H9 (cell line): Measurements from ENCODE around the gene ETV6. TPM values are rescaled to one million over a fixed set of nuclear protein-coding genes. Genes with fewer than 3 reads are reported as not detected.

ENCODE experiments used
- DNase-seq: peaks from one replicate; pipeline ENCODE4 v3.0.0-alpha.2; 2017
- H2AFZ ChIP-seq: one replicate; pipeline ENCODE4 v1.6.1; 2013; ENCODE audit warnings: mild to moderate bottlenecking, low read length, control low read depth, moderate library complexity
- H2AK5ac ChIP-seq: 2 replicates; pipeline ENCODE4 v1.6.1; 2013; ENCODE audit warnings: low read length, control low read depth, mixed read lengths; ENCODE audit not compliant: insufficient read length
- H2BK120ac ChIP-seq: one replicate; pipeline ENCODE4 v1.6.1; 2013; ENCODE audit warnings: low read depth, mild to moderate bottlenecking, low read length, control low read depth, inconsistent platforms; ENCODE audit not compliant: poor library complexity, severe bottlenecking
- H2BK12ac ChIP-seq: 2 replicates; pipeline ENCODE4 v1.6.1; 2013; ENCODE audit warnings: low read length, control low read depth, mixed read lengths, low read depth; ENCODE audit not compliant: insufficient read length
- H2BK15ac ChIP-seq: 2 replicates; pipeline ENCODE4 v1.6.1; 2013; ENCODE audit warnings: low read depth, low read length, control low read depth
- H2BK20ac ChIP-seq: one replicate; pipeline ENCODE4 v1.6.1; 2013; ENCODE audit warnings: low read depth, mild to moderate bottlenecking, low read length, control low read depth, inconsistent platforms; ENCODE audit not compliant: poor library complexity, severe bottlenecking
- H2BK5ac ChIP-seq: 2 replicates; pipeline ENCODE4 v1.6.1; 2013; ENCODE audit warnings: low read length, control low read depth, mixed read lengths; ENCODE audit not compliant: insufficient read length
- H3K14ac ChIP-seq: 2 replicates; pipeline ENCODE4 v1.6.1; 2013; ENCODE audit warnings: low read length, control low read depth; ENCODE audit not compliant: insufficient read depth
- H3K18ac ChIP-seq: 2 replicates; pipeline ENCODE4 v1.6.1; 2013; ENCODE audit warnings: low read depth, mild to moderate bottlenecking, mixed read lengths, low read length, control low read depth; ENCODE audit not compliant: insufficient read length
- H3K23ac ChIP-seq: 2 replicates; pipeline ENCODE4 v1.6.1; 2013; ENCODE audit warnings: low read length, control low read depth, mixed read lengths, low read depth; ENCODE audit not compliant: insufficient read length
- H3K23me2 ChIP-seq: 2 replicates; pipeline ENCODE4 v1.6.1; 2013; ENCODE audit warnings: low read depth, mild to moderate bottlenecking, mixed read lengths, low read length, control low read depth; ENCODE audit not compliant: insufficient read length, poor library complexity, severe bottlenecking
- H3K27ac ChIP-seq: 2 replicates; pipeline ENCODE4 v1.5.1; 2013; ENCODE audit warnings: low read length, control low read depth, mixed read lengths, low read depth; ENCODE audit not compliant: insufficient read length
- H3K27me3 ChIP-seq: 2 replicates; pipeline ENCODE4 v1.6.1; 2013; ENCODE audit warnings: low read length, control low read depth, inconsistent platforms; ENCODE audit not compliant: insufficient read depth
- H3K4ac ChIP-seq: 2 replicates; pipeline ENCODE4 v1.6.1; 2013; ENCODE audit warnings: low read depth, mild to moderate bottlenecking, control low read depth, inconsistent platforms, low read length, moderate library complexity
- H3K4me1 ChIP-seq: 2 replicates; pipeline ENCODE4 v1.6.1; 2013; ENCODE audit warnings: low read length, control low read depth, inconsistent platforms; ENCODE audit not compliant: insufficient read depth
- H3K4me2 ChIP-seq: 2 replicates; pipeline ENCODE4 v1.6.1; 2013; ENCODE audit warnings: low read length, control low read depth, mixed read lengths; ENCODE audit not compliant: insufficient read length, insufficient read depth
- H3K56ac ChIP-seq: 2 replicates; pipeline ENCODE4 v1.6.1; 2013; ENCODE audit warnings: low read depth, mild to moderate bottlenecking, mixed read lengths, low read length, control low read depth; ENCODE audit not compliant: insufficient read length
- H3K79me1 ChIP-seq: 2 replicates; pipeline ENCODE4 v1.6.1; 2013; ENCODE audit warnings: low read depth, mild to moderate bottlenecking, moderate library complexity, low read length, control low read depth, inconsistent platforms; ENCODE audit not compliant: insufficient read depth, poor library complexity, severe bottlenecking
- H3K79me2 ChIP-seq: 2 replicates; pipeline ENCODE4 v1.6.1; 2013; ENCODE audit warnings: low read length, control low read depth, inconsistent platforms; ENCODE audit not compliant: insufficient read depth
- H3K9ac ChIP-seq: 2 replicates; pipeline ENCODE4 v1.6.1; 2013; ENCODE audit warnings: low read length, control low read depth, mixed read lengths; ENCODE audit not compliant: insufficient read length; ENCODE audit errors: extremely low read depth
- H3K9me3 ChIP-seq: one replicate; pipeline ENCODE4 v1.6.1; 2013; ENCODE audit warnings: low read depth, low read length, inconsistent platforms; ENCODE audit not compliant: control insufficient read depth
- H3T11ph ChIP-seq: one replicate; pipeline ENCODE4 v1.6.1; 2013; ENCODE audit warnings: mild to moderate bottlenecking, low read length, control low read depth, inconsistent platforms
- H4K20me1 ChIP-seq: one replicate; pipeline ENCODE4 v1.6.1; 2013; ENCODE audit not compliant: control insufficient read depth, insufficient read length, insufficient read depth
- H4K5ac ChIP-seq: 2 replicates; pipeline ENCODE4 v1.6.1; 2013; ENCODE audit warnings: low read depth, mild to moderate bottlenecking, mixed read lengths, low read length, control low read depth; ENCODE audit not compliant: insufficient read length
- H4K8ac ChIP-seq: replicated peaks from 2 replicates; pipeline ENCODE4 v1.6.1; 2013; ENCODE audit warnings: low read length, control low read depth, mixed read lengths, low read depth; ENCODE audit not compliant: insufficient read length
- H4K91ac ChIP-seq: 2 replicates; pipeline ENCODE4 v1.6.1; 2013; ENCODE audit warnings: low read depth, mild to moderate bottlenecking, moderate library complexity, mixed read lengths, low read length, control low read depth; ENCODE audit not compliant: insufficient read length
- H3K27ac Mint-ChIP-seq, 3 experiments: 2 replicates in 2 of 3; 3 replicates in 1 of 3; pipeline ENCODE4 v1.8.0; 2020 to 2021; ENCODE audit warnings: mixed read lengths in 3 of 3, mild to moderate bottlenecking in 1 of 3, moderate library complexity in 1 of 3
- H3K27me3 Mint-ChIP-seq: 2 replicates; pipeline ENCODE4 v1.8.0; 2021; ENCODE audit warnings: low read depth, mild to moderate bottlenecking, moderate library complexity, mixed read lengths
- H3K36me3 Mint-ChIP-seq, 3 experiments: 2 replicates in 2 of 3; 3 replicates in 1 of 3; pipeline ENCODE4 v1.8.0; 2020 to 2021; ENCODE audit warnings: low read depth in 3 of 3, mixed read lengths in 3 of 3; ENCODE audit not compliant: insufficient read depth in 1 of 3
- H3K4me1 Mint-ChIP-seq, 2 experiments: 2 replicates each; pipeline ENCODE4 v1.8.0; 2020; ENCODE audit warnings: mixed read lengths in 2 of 2
- H3K4me3 Mint-ChIP-seq, 2 experiments: 2 replicates in 1 of 2; 3 replicates in 1 of 2; pipeline ENCODE4 v1.8.0; 2020 to 2021; ENCODE audit warnings: mild to moderate bottlenecking in 2 of 2, mixed read lengths in 2 of 2, moderate library complexity in 1 of 2
- H3K9me3 Mint-ChIP-seq, 2 experiments: 2 replicates in 1 of 2; 3 replicates in 1 of 2; pipeline ENCODE4 v1.8.0; 2020; ENCODE audit warnings: mild to moderate bottlenecking in 2 of 2, mixed read lengths in 2 of 2, moderate library complexity in 1 of 2
- CTCF ChIP-seq: fragments of 200-600 bp; sonication (generic); conservative IDR thresholded peaks from 3 replicates; pipeline ENCODE4 v1.8.0; 2021; ENCODE audit warnings: antibody characterized with exemption, mild to moderate bottlenecking
- WGBS: extraction: QIAGEN DNeasy Blood & Tissue Kit; methylation state at CpG from one replicate; pipeline ENCODE4 v1.1.7; 2013; ENCODE audit warnings: missing lambda C conversion rate, low lambda C conversion rate, mixed read lengths; ENCODE audit not compliant: insufficient read length; ENCODE audit errors: extremely low coverage; 5-methylcytosine and 5-hydroxymethylcytosine counted together
- total RNA-seq: library from RNA; stranded (reverse); gene quantifications from 2 replicates; pipeline ENCODE4 v1.2.1, GENCODE V29; 2021

Gene ETV6
- total RNA-seq, 1 experiment from 2014 or later, result 28.7 TPM

GRCh38 chr12:11713202-11713601, 63.7 kb downstream of the ETV6 start:
- Histone ChIP-seq H3K18ac (no peak overlapping the region), H2BK120ac (no peak overlapping the region), H3K4me1 (no peaks in the 10 kb centered on the region), H4K20me1 (no peaks in the 10 kb centered on the region), H3K4ac (no peak overlapping the region), H2AFZ (no peak overlapping the region), H4K5ac (no peak overlapping the region), H2BK5ac (no peak overlapping the region), H2AK5ac (no peak overlapping the region), H3K79me2 (no peaks in the 10 kb centered on the region; the same call in 1 of the 2 replicates), H3K9ac (no peak overlapping the region), H2BK12ac (no peak overlapping the region), H2BK15ac (no peak overlapping the region), H3T11ph (no peak overlapping the region), H3K4me2 (no peak overlapping the region), H2BK20ac (no peak overlapping the region), H3K9me3 (no peaks in the 10 kb centered on the region), H3K23me2 (no peaks in the 10 kb centered on the region), H4K91ac (no peak overlapping the region), H3K79me1 (no peaks in the 10 kb centered on the region), H3K23ac (no peak overlapping the region), H3K14ac (no peak overlapping the region), H3K27me3 (no peaks in the 10 kb centered on the region), H4K8ac (no peak overlapping the region), H3K56ac (no peak overlapping the region), H3K27ac (no peak overlapping the region)
- Mint-ChIP-seq H3K27ac (no peak overlapping the region), H3K36me3 (peaks cover 0 to 7% (median 0%) of the 10 kb centered on the region in 3 experiments; a peak in 3 of 7 replicates), H3K4me3 (no peak overlapping the region), H3K9me3 (no peaks in the 10 kb centered on the region), H3K4me1 (peaks cover 7 to 14% of the 10 kb centered on the region in 2 experiments), H3K27me3 (no peaks in the 10 kb centered on the region)
- TF ChIP-seq CTCF, result no peak
- WGBS, result no CpG with 5 or more reads among the region's 4 CpGs
- no peak for DNase-seq
